NCI-H446 treated with DMSO at 0.1 percent for 48 hours (cell line): ENCODE measurements around the gene TRIM61.
A peak's percentile ranks its signal among the peaks of the same experiment; 100 is the strongest.
"Not testable (repeated sequence)": the region's sequence is repeated elsewhere in the genome, so short reads cannot be mapped to it uniquely, and the experiment has no call there.

ENCODE experiments used
- DNase-seq: peaks from one replicate; lab custom pipeline; 2025; lab: John Stamatoyannopoulos, UW

TRIM61 gene

GRCh38 chr4:164956766-164957643, 20.5 kb downstream of the TRIM61 start:
- DNase-seq = peak; percentile 11

- DNase-seq = no peak
Measured at GRCh38 chr4:164955107-164955805, 22.2 kb downstream of the TRIM61 start.

- no peak for DNase-seq
Measured at GRCh38 chr4:164952551-164952950, 24.9 kb downstream of the TRIM61 start.

- DNase-seq = no peak
Measured at GRCh38 chr4:164949448-164950143, 27.9 kb downstream of the TRIM61 start.

GRCh38 chr4:164948975-164949374, 28.5 kb downstream of the TRIM61 start:
- DNase-seq = no peak

GRCh38 chr4:164948006-164948405, 29.5 kb downstream of the TRIM61 start:
- DNase-seq = not testable (repeated sequence)

GRCh38 chr4:164946810-164947209, 30.6 kb downstream of the TRIM61 start:
- no peak for DNase-seq

- DNase-seq = no peak
Measured at GRCh38 chr4:164945146-164945545, 32.3 kb downstream of the TRIM61 start.

GRCh38 chr4:164943192-164943591, 34.3 kb downstream of the TRIM61 start:
- DNase-seq = no peak

GRCh38 chr4:164937576-164938270, 39.7 kb downstream of the TRIM61 start:
- no peak for DNase-seq

GRCh38 chr4:164935865-164936606, 41.4 kb downstream of the TRIM61 start:
- DNase-seq = not testable (repeated sequence)

GRCh38 chr4:164935363-164935762, 42.1 kb downstream of the TRIM61 start:
- DNase-seq = no peak

- no peak for DNase-seq
Measured at GRCh38 chr4:164933244-164933643, 44.2 kb downstream of the TRIM61 start.

- no peak for DNase-seq
Measured at GRCh38 chr4:164931551-164932324, 45.7 kb downstream of the TRIM61 start.

- no peak for DNase-seq
Measured at GRCh38 chr4:164930647-164931046, 46.8 kb downstream of the TRIM61 start.

- DNase-seq = not testable (repeated sequence)
Measured at GRCh38 chr4:164927101-164927500, 50.4 kb downstream of the TRIM61 start.

GRCh38 chr4:164926301-164926700, 51.2 kb downstream of the TRIM61 start:
- DNase-seq = no peak

- no peak for DNase-seq
Measured at GRCh38 chr4:164924670-164925238, 52.7 kb downstream of the TRIM61 start.

- no peak for DNase-seq
Measured at GRCh38 chr4:164918956-164919355, 58.5 kb downstream of the TRIM61 start.
